Tibial artery (tissue), 4 donors: ENCODE data around the gene IL17B.

ENCODE experiments used
- DNase-seq, 2 donors: peaks; one replicate each; pipeline ENCODE4 v3.0.0-alpha.2; 2019
- H3K27ac ChIP-seq, 2 donors: fragments of 200-600 bp; sonication (generic) in 1 of 2; 1 replicate in 1 of 2; 2 replicates in 1 of 2; pipeline ENCODE4 v1.5.1; 2018 to 2019; ENCODE audit warnings: mild to moderate bottlenecking in 1 of 2
- H3K27me3 ChIP-seq, 2 donors: fragments of 200-600 bp; sonication (generic) in 1 of 2; one replicate each; pipeline versions ENCODE4 v1.5.1 to v1.6.0; 2016 to 2019
- H3K36me3 ChIP-seq, 3 donors: fragments of 200-600 bp; sonication (generic) in 2 of 3; one replicate each; pipeline ENCODE4 v1.5.1; 2016 to 2019; ENCODE audit warnings: mild to moderate bottlenecking in 2 of 3
- H3K4me1 ChIP-seq, 4 donors: fragments of 200-600 bp; sonication (generic) in 2 of 4; 1 replicate in 3 of 4; 2 replicates in 1 of 4; pipeline ENCODE4 v1.5.1; 2016 to 2019
- H3K4me3 ChIP-seq, 2 donors: fragments of 200-600 bp; sonication (generic) in 1 of 2; 1 replicate in 1 of 2; 2 replicates in 1 of 2; pipeline ENCODE4 v1.5.1; 2018 to 2019; ENCODE audit warnings: mild to moderate bottlenecking in 2 of 2
- H3K9me3 ChIP-seq, 3 donors: fragments of 200-600 bp; sonication (generic) in 1 of 3; one replicate each; pipeline ENCODE4 v1.5.1; 2016 to 2019
- CTCF ChIP-seq, 2 experiments: fragments of 200-600 bp in 1 of 2; fragments of 450-650 bp in 1 of 2; IDR thresholded peaks; one replicate each; pipeline ENCODE4 v1.5.1; 2017 to 2019; ENCODE audit warnings: antibody characterized with exemption in 2 of 2, mild to moderate bottlenecking in 1 of 2, moderate library complexity in 1 of 2
- intact Hi-C: fragments of 100-400 bp; cut with DNase I; formaldehyde crosslinking; loops from one replicate; pipeline ENCODE4 v1.15.0; 2023; ENCODE audit warnings: low total_unique reads

Gene IL17B

GRCh38 chr5:149417711-149418368 lies 38.7 kb upstream of the IL17B start:
- no peak for TF ChIP-seq CTCF (IDR thresholded peaks at IDR 0.05)
- H3K27me3 ChIP-seq, result no peaks in the 10 kb centered on the region
- peaks cover 89 to 98% (median 90%) of the 10 kb centered on the region in 3 donors for H3K36me3 ChIP-seq
- intact Hi-C loops, result no loop called here
- H3K4me3 ChIP-seq, result peak overlapping the region; percentile 66 to 94
- peaks cover 5 to 100% (median 80%) of the 10 kb centered on the region in 4 donors for H3K4me1 ChIP-seq
- H3K27ac ChIP-seq, result peak overlapping the region; percentile 90 to 98
- no peak for DNase-seq
- H3K9me3 ChIP-seq, result no peaks in the 10 kb centered on the region

- intact Hi-C loops, result no loop called here
- Histone ChIP-seq H3K36me3 (peaks cover 89 to 98% (median 90%) of the 10 kb centered on the region in 3 donors), H3K27me3 (no peaks in the 10 kb centered on the region), H3K9me3 (no peaks in the 10 kb centered on the region), H3K27ac (peak overlapping the region; percentile 90 to 98), H3K4me3 (peak overlapping the region; percentile 66 to 94), H3K4me1 (peaks cover 0 to 99% (median 74%) of the 10 kb centered on the region in 4 donors)
- no peak for TF ChIP-seq CTCF (IDR thresholded peaks at IDR 0.05)
- peak in 1 of 2 donors; percentile 80 for DNase-seq
Measured at GRCh38 chr5:149416987-149417710, 38.1 kb upstream of the IL17B start.

- no peak for TF ChIP-seq CTCF (IDR thresholded peaks at IDR 0.05)
- Histone ChIP-seq H3K4me3 (peak overlapping the region; percentile 66 to 94), H3K27ac (peak overlapping the region; percentile 90 to 98), H3K27me3 (no peaks in the 10 kb centered on the region), H3K36me3 (peaks cover 89 to 98% (median 90%) of the 10 kb centered on the region in 3 donors), H3K9me3 (no peaks in the 10 kb centered on the region), H3K4me1 (peaks cover 0 to 83% (median 57%) of the 10 kb centered on the region in 4 donors)
- peak in 1 of 2 donors; percentile 68 for DNase-seq
- intact Hi-C loops, result no loop called here
Measured at GRCh38 chr5:149415066-149415967, 36.2 kb upstream of the IL17B start.

GRCh38 chr5:149414405-149415065 lies 35.4 kb upstream of the IL17B start:
- Histone ChIP-seq H3K27me3 (no peaks in the 10 kb centered on the region), H3K4me3 (peak overlapping the region; percentile 66 to 94), H3K4me1 (peaks cover 0 to 75% (median 49%) of the 10 kb centered on the region in 4 donors), H3K27ac (peak overlapping the region; percentile 90 to 98), H3K36me3 (peaks cover 89 to 98% (median 90%) of the 10 kb centered on the region in 3 donors), H3K9me3 (no peaks in the 10 kb centered on the region)
- DNase-seq, result peak; percentile 49 to 86
- intact Hi-C loops, result no loop called here
- TF ChIP-seq CTCF (IDR thresholded peaks at IDR 0.05), result no peak
